NB4 (cell line): ENCODE results near the gene SMDT1.

Experiments
- CTCF ChIP-seq: IDR thresholded peaks from one replicate; pipeline ENCODE4 v1.5.1; 2012; ENCODE audit warnings: low read depth, low read length
- MYC ChIP-seq: IDR thresholded peaks from 2 replicates; pipeline ENCODE4 v1.6.1; 2011; ENCODE audit warnings: low read depth, low read length
- POLR2A ChIP-seq: IDR thresholded peaks from 2 replicates; pipeline ENCODE4 v1.6.1; 2011; ENCODE audit warnings: mild to moderate bottlenecking; ENCODE audit not compliant: insufficient read length; ENCODE audit errors: extremely low read depth

DNA sequence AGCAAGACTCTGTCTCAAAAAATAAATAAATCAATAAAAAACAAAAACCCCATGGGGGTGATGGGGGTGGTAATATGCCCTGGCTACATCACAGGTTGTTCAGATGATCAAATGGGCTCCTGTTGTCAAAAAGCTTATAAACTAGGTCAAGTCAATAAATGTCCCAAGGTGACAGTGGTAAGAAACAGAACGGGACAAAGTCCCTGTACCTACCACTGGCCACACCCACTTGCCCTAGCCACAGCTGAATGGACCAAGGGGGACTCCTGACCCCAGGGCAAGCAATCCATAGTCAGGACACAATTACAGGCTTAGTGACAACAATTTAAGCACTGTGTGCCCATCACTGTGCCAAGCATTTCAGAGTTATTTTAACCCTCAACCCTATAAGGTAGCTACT is 14.9 kb upstream of the SMDT1 start:
- TF ChIP-seq CTCF (no peak), POLR2A (no peak), MYC (no peak)
